RWPE1 (cell line): Measurements from ENCODE around the gene INHBB.

Source experiments
- CTCF ChIA-PET: fragments of 350-600 bp; sonication (Branson Sonifier 250); formaldehyde crosslinking; extraction: SDS; loops from one replicate; lab custom pipeline; 2021; lab: Yijun Ruan, JAX
- POLR2A ChIA-PET: fragments of 400-600 bp; formaldehyde crosslinking; extraction: SDS; loops from one replicate; lab custom pipeline; 2020; ENCODE audit warnings: antibody characterized with exemption; ENCODE audit not compliant: low non-redundant PET; lab: Yijun Ruan, JAX
- DNase-seq: peaks from one replicate; pipeline ENCODE4 v3.0.0; 2012; ENCODE audit warnings: low spot score
- H3K27ac ChIP-seq: fragments of 450-650 bp; 2 replicates; pipeline ENCODE4 v1.5.1; 2017
- TF ChIP-seq, protein P1 (sequence below): fragments of 450-650 bp; conservative IDR thresholded peaks from 2 replicates; pipeline ENCODE4 v1.5.1; 2017; ENCODE audit warnings: low read depth, mild to moderate bottlenecking

INHBB gene

DNA sequence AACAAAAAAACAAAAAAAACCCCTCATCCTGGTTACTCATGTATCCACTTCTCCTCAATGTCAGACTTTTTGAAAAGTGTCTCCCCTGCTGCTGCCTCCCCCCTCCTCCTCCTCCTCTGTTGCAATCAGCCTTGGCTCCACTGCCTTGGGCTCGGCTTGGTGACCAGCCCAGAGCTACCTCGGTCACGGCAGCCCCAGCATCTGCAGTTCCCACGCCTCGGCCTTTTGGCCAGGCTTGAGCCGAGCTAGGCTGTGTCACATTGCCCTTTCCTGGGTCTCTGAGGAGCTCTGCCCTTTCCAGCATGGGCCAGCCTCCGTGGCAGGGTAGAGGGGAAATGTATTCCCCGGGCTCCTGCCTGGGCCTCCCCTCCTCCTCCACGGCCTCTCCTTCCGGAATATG is 22.7 kb upstream of the INHBB start:
- H3K27ac ChIP-seq, result no peak overlapping the region
- no peak for DNase-seq
- ChIA-PET CTCF (interaction anchor here (0.6 to 0.7 kb wide), 2 partner anchors 18 to 114 kb away, joined by 3 read pairs; no protein-coding TSS in a partner anchor), POLR2A (interaction anchor here (0.5 kb wide), 1 partner anchor 121 kb away, joined by 5 read pairs; no protein-coding TSS in a partner anchor)
- TF ChIP-seq, protein P1, sequence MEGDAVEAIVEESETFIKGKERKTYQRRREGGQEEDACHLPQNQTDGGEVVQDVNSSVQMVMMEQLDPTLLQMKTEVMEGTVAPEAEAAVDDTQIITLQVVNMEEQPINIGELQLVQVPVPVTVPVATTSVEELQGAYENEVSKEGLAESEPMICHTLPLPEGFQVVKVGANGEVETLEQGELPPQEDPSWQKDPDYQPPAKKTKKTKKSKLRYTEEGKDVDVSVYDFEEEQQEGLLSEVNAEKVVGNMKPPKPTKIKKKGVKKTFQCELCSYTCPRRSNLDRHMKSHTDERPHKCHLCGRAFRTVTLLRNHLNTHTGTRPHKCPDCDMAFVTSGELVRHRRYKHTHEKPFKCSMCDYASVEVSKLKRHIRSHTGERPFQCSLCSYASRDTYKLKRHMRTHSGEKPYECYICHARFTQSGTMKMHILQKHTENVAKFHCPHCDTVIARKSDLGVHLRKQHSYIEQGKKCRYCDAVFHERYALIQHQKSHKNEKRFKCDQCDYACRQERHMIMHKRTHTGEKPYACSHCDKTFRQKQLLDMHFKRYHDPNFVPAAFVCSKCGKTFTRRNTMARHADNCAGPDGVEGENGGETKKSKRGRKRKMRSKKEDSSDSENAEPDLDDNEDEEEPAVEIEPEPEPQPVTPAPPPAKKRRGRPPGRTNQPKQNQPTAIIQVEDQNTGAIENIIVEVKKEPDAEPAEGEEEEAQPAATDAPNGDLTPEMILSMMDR, result no peak

DNA sequence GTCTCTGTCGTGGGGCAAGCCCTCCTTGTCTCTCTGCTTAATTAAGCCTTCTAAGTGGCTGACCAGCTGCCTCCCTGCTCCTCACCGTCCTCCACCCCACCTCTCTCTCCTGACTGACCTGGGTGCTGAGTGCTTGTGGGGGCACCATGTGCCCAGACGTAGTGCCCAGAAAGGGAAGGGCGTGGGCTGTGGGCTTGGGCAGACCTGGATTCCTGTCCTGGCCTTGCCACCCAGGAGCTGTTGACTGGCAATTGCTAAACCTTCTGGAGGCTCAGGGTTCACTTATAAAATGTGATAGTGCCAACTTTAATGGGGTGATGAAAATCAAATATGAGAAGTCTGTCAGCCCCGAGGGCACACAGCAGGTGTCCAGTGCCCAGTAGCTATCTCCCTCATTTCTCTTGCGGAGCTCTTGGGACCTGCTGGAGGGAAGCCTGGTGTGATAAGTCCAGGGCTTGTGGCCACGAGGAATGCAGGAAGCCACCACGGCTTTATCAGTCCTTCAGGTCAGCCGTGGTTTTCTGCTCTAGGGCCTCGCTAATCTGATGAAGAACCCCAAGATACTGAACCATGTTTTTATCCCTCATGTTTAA is 22.0 kb upstream of the INHBB start:
- TF ChIP-seq, protein P1, result no peak
- DNase-seq, result no peak
- ChIA-PET POLR2A (no interaction called here), CTCF (interaction anchor here (0.6 kb wide), 1 partner anchor 114 kb away, joined by 3 read pairs; no protein-coding TSS in a partner anchor)
- H3K27ac ChIP-seq, result no peak overlapping the region

DNA sequence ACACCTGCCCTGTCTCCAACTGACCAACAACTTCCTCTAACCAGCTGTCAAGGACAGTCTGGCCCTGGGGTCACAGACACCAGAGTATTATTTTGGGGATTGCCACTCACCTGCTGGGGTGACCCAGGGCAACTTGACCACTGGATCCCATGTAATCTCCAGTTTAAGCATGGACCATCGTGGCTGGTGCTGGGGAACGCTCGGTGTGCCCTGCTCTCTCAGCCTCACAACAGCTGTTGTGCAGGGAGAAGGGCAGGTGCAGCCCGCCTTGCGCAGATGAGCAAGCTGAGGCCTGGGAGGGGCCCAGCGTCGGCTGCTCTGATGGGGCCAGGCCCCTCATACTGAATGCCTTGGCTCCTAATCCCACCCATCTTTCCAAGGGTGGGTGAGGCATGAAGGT is 21.0 kb upstream of the INHBB start:
- H3K27ac ChIP-seq, result no peak overlapping the region
- DNase-seq, result no peak
- CTCF ChIA-PET, result interaction anchor here (1.1 kb wide), 1 partner anchor 10 kb away, joined by 6 read pairs; no protein-coding TSS in a partner anchor
- POLR2A ChIA-PET, result no interaction called here
- TF ChIP-seq, protein P1, result no peak

DNA sequence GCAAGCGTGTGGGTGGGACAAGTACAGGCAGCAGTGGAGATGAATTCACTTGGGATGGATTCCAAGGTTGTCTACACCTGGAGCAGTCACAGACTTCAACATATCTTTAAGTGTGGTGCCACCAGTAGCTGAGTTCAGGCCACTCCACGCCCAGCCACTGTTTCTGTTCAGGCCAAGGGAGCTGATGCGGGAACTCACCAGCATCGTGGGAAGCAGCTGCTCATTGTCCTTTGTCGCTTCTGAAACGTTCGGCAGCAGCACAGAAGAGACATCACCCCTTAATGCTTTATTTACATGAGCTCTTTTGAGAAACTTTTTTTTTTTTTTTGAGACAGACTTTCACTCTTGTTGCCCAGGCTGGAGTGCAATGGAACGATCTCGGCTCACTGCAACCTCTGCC is 19.9 kb upstream of the INHBB start:
- CTCF ChIA-PET, result interaction anchor here (1.1 kb wide), 1 partner anchor 17 kb away, joined by 3 read pairs; no protein-coding TSS in a partner anchor
- POLR2A ChIA-PET, result no interaction called here

DNA sequence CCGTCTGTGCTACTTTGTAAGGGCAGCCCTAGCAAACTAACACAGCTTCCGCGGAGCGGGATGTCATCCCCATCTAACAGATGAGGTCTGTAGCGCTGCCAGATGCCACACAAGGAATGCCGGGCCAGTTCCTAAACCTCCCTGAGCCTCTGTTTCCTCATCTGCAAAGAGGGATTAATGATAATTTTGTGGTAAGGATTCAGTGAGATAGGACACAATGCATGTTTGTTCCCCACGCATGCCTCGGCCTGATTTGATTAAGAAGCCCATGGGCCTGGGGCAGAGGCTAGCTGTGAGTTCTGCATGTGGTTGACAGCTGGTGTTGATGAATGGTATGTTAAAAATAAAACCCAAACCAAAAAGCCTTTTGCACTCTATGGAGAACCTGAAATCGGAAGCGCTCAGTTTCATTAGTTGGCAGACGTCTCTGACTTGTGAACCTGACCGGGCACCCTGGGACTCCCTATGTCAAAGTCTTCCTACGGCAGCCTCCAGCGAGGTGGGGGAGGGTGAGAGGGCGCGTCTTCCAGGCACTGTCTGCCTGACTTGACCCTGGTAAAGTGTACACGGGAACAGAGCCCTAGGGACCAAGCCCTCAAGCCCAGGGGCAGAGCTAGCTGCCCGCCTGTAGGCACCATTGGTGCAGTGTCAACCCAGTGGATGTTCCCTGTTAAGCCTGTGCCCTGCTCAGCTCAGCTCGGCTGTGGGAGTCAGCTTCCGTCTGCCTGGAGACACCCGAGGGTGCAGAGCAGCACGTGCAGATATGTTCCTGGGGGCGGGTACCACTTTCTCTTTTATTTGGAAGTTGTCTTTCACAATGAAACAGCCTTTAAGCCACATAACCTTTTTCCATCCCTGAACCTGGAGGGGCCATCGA is 14.8 kb upstream of the INHBB start:
- ChIA-PET CTCF (interaction anchor here (0.9 kb wide), 1 partner anchor 18 kb away, joined by 3 read pairs; no protein-coding TSS in a partner anchor), POLR2A (no interaction called here)
- DNase-seq, result no peak
- TF ChIP-seq, protein P1, result no peak
- H3K27ac ChIP-seq, result no peak overlapping the region

More for the DNA sequence above, 19.9 kb upstream of the INHBB start:
- no peak overlapping the region for H3K27ac ChIP-seq
- TF ChIP-seq, protein P1, result no peak
- DNase-seq, result no peak

DNA sequence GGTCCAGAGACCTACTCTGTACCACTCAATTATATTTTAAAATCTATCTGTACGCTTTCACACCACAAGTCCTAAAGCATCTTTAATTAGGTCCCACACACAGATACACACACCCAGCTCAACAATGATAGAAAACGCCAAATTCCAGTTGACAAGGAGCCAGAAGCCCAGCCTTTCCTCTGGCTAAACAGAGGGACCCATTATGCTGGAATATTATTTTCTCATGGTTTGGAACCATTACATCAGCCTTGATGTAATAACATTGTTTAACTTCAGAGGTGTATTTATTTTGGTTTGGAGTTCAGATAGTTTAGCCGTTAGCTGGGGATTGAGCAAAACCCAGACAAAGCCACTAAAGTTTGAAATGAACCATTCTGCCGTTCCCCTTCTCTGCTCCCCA is 14.0 kb upstream of the INHBB start:
- no peak overlapping the region for H3K27ac ChIP-seq
- no peak for DNase-seq
- TF ChIP-seq, protein P1, result no peak
- ChIA-PET POLR2A (no interaction called here), CTCF (interaction anchor here (0.9 kb wide), 1 partner anchor 18 kb away, joined by 3 read pairs; no protein-coding TSS in a partner anchor)
